GM12878 (cell line): ENCODE data around the gene LMLN. TPM values are rescaled to one million over a fixed set of nuclear protein-coding genes. Genes with fewer than 3 reads are reported as not detected.

ENCODE experiments used
- ATAC-seq: fragments of 200-7000 bp; cut with Tn5 transposase; 3 replicates; pipeline ENCODE4 v1.9.1; 2020; ENCODE audit warnings: mild to moderate bottlenecking, moderate library complexity
- BruUV-seq: library from RNA; stranded (reverse); fragments of 400-500 nt; replicated peaks from 2 replicates; lab custom pipeline; 2021; lab: Mats Ljungman, UMichigan
- CTCF ChIA-PET: fragments of 300-600 bp; sonication (Branson Sonifier 250); formaldehyde crosslinking; extraction: SDS; loops from one replicate; lab custom pipeline; 2021; ENCODE audit warnings: inconsistent platforms; lab: Yijun Ruan, JAX
- POLR2A ChIA-PET: fragments of 350-600 bp; formaldehyde crosslinking; extraction: SDS; loops from one replicate; lab custom pipeline; 2021; ENCODE audit warnings: inconsistent platforms; lab: Charles Lee
- RAD21 ChIA-PET: fragments of 300-600 bp; sonication (Branson Sonifier 250); formaldehyde crosslinking; loops from one replicate; lab custom pipeline; 2023; ENCODE audit warnings: antibody characterized with exemption; ENCODE audit not compliant: unreplicated experiment; lab: Charles Lee
- SMC1A ChIA-PET: fragments of 300-600 bp; sonication (Branson Sonifier 250); formaldehyde crosslinking; loops from one replicate; lab custom pipeline; 2023; ENCODE audit not compliant: unreplicated experiment, uncharacterized antibody; lab: Charles Lee
- DNase-seq: peaks from one replicate; pipeline ENCODE4 v3.0.0-alpha.2; 2011; ENCODE audit warnings: low read depth, low spot score
- FAIRE-seq: peaks from 3 replicates; lab custom pipeline; 2011; peaks lifted over from hg19 to GRCh38; lab: Jason Lieb, UNC
- H2AFZ ChIP-seq: 2 replicates; pipeline ENCODE4 v1.6.0; 2011; ENCODE audit warnings: low read depth, low read length, control low read depth; ENCODE audit not compliant: control insufficient read depth
- H3K27ac ChIP-seq: 2 replicates; pipeline ENCODE4 v1.5.1; 2011; ENCODE audit warnings: control low read depth; ENCODE audit not compliant: control insufficient read depth, insufficient read depth
- H3K27me3 ChIP-seq, 2 experiments: replicated peaks in 1 of 2; 2 replicates each; pipeline versions ENCODE4 v1.6.0 to v1.6.1; 2011; ENCODE audit warnings: low read length in 1 of 2; ENCODE audit not compliant: control insufficient read depth in 2 of 2, insufficient read depth in 2 of 2
- H3K36me3 ChIP-seq, 2 experiments: 2 replicates each; pipeline ENCODE4 v1.5.1; 2011; ENCODE audit warnings: low read length in 1 of 2; ENCODE audit not compliant: control insufficient read depth in 2 of 2, insufficient read depth in 2 of 2
- H3K4me1 ChIP-seq: 2 replicates; pipeline ENCODE4 v1.6.1; 2011; ENCODE audit warnings: mild to moderate bottlenecking, low read length, moderate library complexity, mixed read lengths; ENCODE audit not compliant: control insufficient read depth, insufficient read depth
- H3K4me2 ChIP-seq: 2 replicates; pipeline ENCODE4 v1.6.0; 2011; ENCODE audit warnings: control low read depth; ENCODE audit not compliant: control insufficient read depth, insufficient read depth
- H3K4me3 ChIP-seq: fragments of 200-600 bp; sonication (generic); 2 replicates; pipeline ENCODE4 v1.5.1; 2016
- H3K79me2 ChIP-seq: 2 replicates; pipeline ENCODE4 v1.6.0; 2011; ENCODE audit warnings: low read length; ENCODE audit not compliant: control insufficient read depth, insufficient read depth
- H3K9ac ChIP-seq: 2 replicates; pipeline ENCODE4 v1.8.0; 2011; ENCODE audit warnings: low read length, control low read depth, mixed read lengths; ENCODE audit not compliant: control insufficient read depth, insufficient read depth
- H3K9me3 ChIP-seq: replicated peaks from 3 replicates; pipeline ENCODE4 v1.5.1; 2011; ENCODE audit warnings: mild to moderate bottlenecking, low read length; ENCODE audit not compliant: control insufficient read depth, insufficient read depth
- H4K20me1 ChIP-seq: 2 replicates; pipeline ENCODE4 v1.6.0; 2011; ENCODE audit not compliant: control insufficient read depth, insufficient read depth
- MTA2 ChIP-seq: fragments of 450-650 bp; IDR thresholded peaks from 2 replicates; pipeline ENCODE4 v1.6.1; 2016; ENCODE audit warnings: low read depth, mild to moderate bottlenecking, moderate library complexity
- POLR2A ChIP-seq: IDR thresholded peaks from 2 replicates; pipeline ENCODE4 v1.6.1; 2011; ENCODE audit warnings: low read depth, mild to moderate bottlenecking, low read length
- POLR2AphosphoS5 ChIP-seq: IDR thresholded peaks from 2 replicates; pipeline ENCODE4 v1.6.1; 2011; ENCODE audit warnings: mild to moderate bottlenecking, low read length, inconsistent platforms
- WRNIP1 ChIP-seq: IDR thresholded peaks from 2 replicates; pipeline ENCODE4 v1.6.1; 2011; ENCODE audit warnings: low read depth, low read length, improper control_type of control experiment, borderline replicate concordance
- ZNF384 ChIP-seq: IDR thresholded peaks from 2 replicates; pipeline ENCODE4 v1.6.1; 2012; ENCODE audit warnings: low read depth, mild to moderate bottlenecking, low read length, improper control_type of control experiment, borderline replicate concordance
- WGBS: methylation state at CpG from one replicate; pipeline ENCODE4 v1.1.6; 2016; ENCODE audit warnings: low lambda C conversion rate; ENCODE audit not compliant: insufficient replicate concordance, insufficient coverage; ENCODE audit errors: missing lambda C conversion rate; 5-methylcytosine and 5-hydroxymethylcytosine counted together
- in situ Hi-C: fragments of 300-500 bp; cut with MboI; formaldehyde crosslinking; loops from 9 replicates; pipeline ENCODE4 v1.14.3; 2018; ENCODE audit warnings: mixed read lengths
- intact Hi-C: fragments of 100-400 bp; cut with micrococcal nuclease; formaldehyde crosslinking; loops from one replicate; pipeline ENCODE4 v1.14.2; 2022; ENCODE audit not compliant: unreplicated experiment
- polyA plus RNA-seq, 11 experiments: library from polyadenylated mRNA; depleted of rRNA in 4 of 11; unstranded in 6 of 11; stranded (reverse) in 5 of 11; fragments of >200 nt; fragmentation: Nextera tagmentation in 4 of 11; fragmentation: Illumina TruSeq in 1 of 11; extraction: Ambion mirVana in 4 of 11; extraction: Trizol in 1 of 11; gene quantifications; 1 replicate in 1 of 11; 2 replicates in 10 of 11; pipeline versions ENCODE4 v1.2.1 to v1.2.3, GENCODE V29; 2011 to 2016; ENCODE audit warnings: inconsistent platforms in 2 of 11, missing spikeins in 2 of 11, low read depth in 1 of 11
- total RNA-seq, 4 experiments: library from RNA; depleted of rRNA in 3 of 4; stranded (reverse); fragments of >200 nt in 3 of 4; fragmentation: Illumina TruSeq in 1 of 4; extraction: Trizol in 1 of 4; gene quantifications; 2 replicates each; pipeline versions ENCODE4 v1.2.1 to v1.2.3, GENCODE V29; 2013 to 2021
- TF ChIP-seq, protein P1 (sequence below): fragments of 450-650 bp; conservative IDR thresholded peaks from 2 replicates; pipeline ENCODE4 v1.6.1; 2017; ENCODE audit warnings: mild to moderate bottlenecking, moderate library complexity

LMLN gene
- total and polyA plus RNA-seq, 10 of the 15 experiments (the other 5 are each of a cell fraction or from before 2014, with no cell fraction given), result 0.02 to 1.7 (median 0.81) TPM

- in situ Hi-C loops, result no loop called here
- no peaks in the 10 kb centered on the region for H3K27me3 ChIP-seq
- no peak overlapping the region for H3K4me2 ChIP-seq
- TF ChIP-seq POLR2AphosphoS5, result peak; percentile 21; the same call in 1 of the 2 replicates
- TF ChIP-seq POLR2A, result peak; percentile 10; the same call in 1 of the 2 replicates
- TF ChIP-seq ZNF384, result no peak
- no peak for DNase-seq
- peaks cover 13 to 51% of the 10 kb centered on the region in 2 experiments for H3K36me3 ChIP-seq
- H3K79me2 ChIP-seq, result peaks cover 31% of the 10 kb centered on the region
- RAD21 ChIA-PET, result no interaction called here
- intact Hi-C loops, result no loop called here
- H3K27ac ChIP-seq, result no peak overlapping the region
- no peak for ATAC-seq
- no TSS peak for BruUV-seq
- no peak overlapping the region for H3K4me3 ChIP-seq
- H2AFZ ChIP-seq, result no peak overlapping the region
- SMC1A ChIA-PET, result no interaction called here
- no peak for FAIRE-seq
- 99% methylated on average over 4 of the region's 4 CpGs for WGBS
- peaks cover 7% of the 10 kb centered on the region for H4K20me1 ChIP-seq
- CTCF ChIA-PET, result no interaction called here
- POLR2A ChIA-PET, result no interaction called here
- no peaks in the 10 kb centered on the region for H3K9me3 ChIP-seq
- H3K4me1 ChIP-seq, result peaks cover 8% of the 10 kb centered on the region
- H3K9ac ChIP-seq, result no peak overlapping the region
Observed at GRCh38 chr3:197955892-197956477, 4.0 kb upstream of the LMLN start.

- CTCF ChIA-PET, result no interaction called here
- Histone ChIP-seq H3K9me3 (no peaks in the 10 kb centered on the region), H3K4me2 (no peak overlapping the region), H3K9ac (no peak overlapping the region), H4K20me1 (peaks cover 7% of the 10 kb centered on the region), H3K27me3 (no peaks in the 10 kb centered on the region), H3K79me2 (peaks cover 25% of the 10 kb centered on the region), H2AFZ (no peak overlapping the region), H3K4me1 (peaks cover 8% of the 10 kb centered on the region), H3K27ac (no peak overlapping the region), H3K36me3 (peaks cover 13 to 51% of the 10 kb centered on the region in 2 experiments), H3K4me3 (no peak overlapping the region)
- intact Hi-C loops, result no loop called here
- RAD21 ChIA-PET, result no interaction called here
- FAIRE-seq (no peak), ATAC-seq (no peak), DNase-seq (no peak)
- SMC1A ChIA-PET, result no interaction called here
- in situ Hi-C loops, result no loop called here
- BruUV-seq, result no TSS peak
- TF ChIP-seq, protein P1, sequence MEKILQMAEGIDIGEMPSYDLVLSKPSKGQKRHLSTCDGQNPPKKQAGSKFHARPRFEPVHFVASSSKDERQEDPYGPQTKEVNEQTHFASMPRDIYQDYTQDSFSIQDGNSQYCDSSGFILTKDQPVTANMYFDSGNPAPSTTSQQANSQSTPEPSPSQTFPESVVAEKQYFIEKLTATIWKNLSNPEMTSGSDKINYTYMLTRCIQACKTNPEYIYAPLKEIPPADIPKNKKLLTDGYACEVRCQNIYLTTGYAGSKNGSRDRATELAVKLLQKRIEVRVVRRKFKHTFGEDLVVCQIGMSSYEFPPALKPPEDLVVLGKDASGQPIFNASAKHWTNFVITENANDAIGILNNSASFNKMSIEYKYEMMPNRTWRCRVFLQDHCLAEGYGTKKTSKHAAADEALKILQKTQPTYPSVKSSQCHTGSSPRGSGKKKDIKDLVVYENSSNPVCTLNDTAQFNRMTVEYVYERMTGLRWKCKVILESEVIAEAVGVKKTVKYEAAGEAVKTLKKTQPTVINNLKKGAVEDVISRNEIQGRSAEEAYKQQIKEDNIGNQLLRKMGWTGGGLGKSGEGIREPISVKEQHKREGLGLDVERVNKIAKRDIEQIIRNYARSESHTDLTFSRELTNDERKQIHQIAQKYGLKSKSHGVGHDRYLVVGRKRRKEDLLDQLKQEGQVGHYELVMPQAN, result no peak
- TF ChIP-seq WRNIP1 (no peak), MTA2 (no peak), POLR2A (0 out of 2 replicates have a peak, but pooled peaks have one; percentile 29)
- WGBS, result 85% methylated on average over 2 of the region's 2 CpGs
- POLR2A ChIA-PET, result no interaction called here
Observed at GRCh38 chr3:197956626-197956988, 3.4 kb upstream of the LMLN start.
